GM23248 (cell line): ENCODE results near the gene MMP11. TPM values are rescaled to one million over a fixed set of nuclear protein-coding genes. Genes with fewer than 3 reads are reported as not detected.

Experiments used
- DNase-seq: peaks from one replicate; pipeline ENCODE4 v3.0.0-alpha.2; 2015
- H2AFZ ChIP-seq: fragments of 200-600 bp; sonication (generic); 2 replicates; pipeline ENCODE4 v1.6.1; 2016; ENCODE audit warnings: antibody characterized with exemption
- H3F3A ChIP-seq: fragments of 200-600 bp; sonication (generic); 2 replicates; pipeline ENCODE4 v1.6.1; 2016; ENCODE audit warnings: mild to moderate bottlenecking, antibody characterized with exemption, mixed run types; ENCODE audit not compliant: insufficient read depth
- H3K27ac ChIP-seq: fragments of 200-600 bp; sonication (generic); 2 replicates; pipeline ENCODE4 v1.5.1; 2016; ENCODE audit warnings: mild to moderate bottlenecking
- H3K27me3 ChIP-seq: fragments of 200-600 bp; sonication (generic); replicated peaks from 2 replicates; pipeline ENCODE4 v1.6.1; 2016; ENCODE audit warnings: mild to moderate bottlenecking; ENCODE audit not compliant: insufficient read depth
- H3K36me3 ChIP-seq: fragments of 200-600 bp; sonication (generic); 2 replicates; pipeline ENCODE4 v1.6.1; 2016; ENCODE audit warnings: low read depth, mild to moderate bottlenecking
- H3K4me1 ChIP-seq: fragments of 200-600 bp; sonication (generic); 2 replicates; pipeline ENCODE4 v1.6.1; 2016; ENCODE audit warnings: mild to moderate bottlenecking; ENCODE audit not compliant: insufficient read depth
- H3K4me2 ChIP-seq: fragments of 200-600 bp; sonication (generic); one replicate; pipeline ENCODE4 v1.6.1; 2016; ENCODE audit warnings: mild to moderate bottlenecking; ENCODE audit not compliant: unreplicated experiment
- H3K4me3 ChIP-seq: fragments of 200-600 bp; sonication (generic); 2 replicates; pipeline ENCODE4 v1.5.1; 2016; ENCODE audit warnings: mild to moderate bottlenecking
- H3K79me2 ChIP-seq: fragments of 200-600 bp; sonication (generic); 2 replicates; pipeline ENCODE4 v1.6.1; 2016; ENCODE audit warnings: mild to moderate bottlenecking; ENCODE audit not compliant: insufficient read depth
- H3K9ac ChIP-seq: fragments of 200-600 bp; sonication (generic); 2 replicates; pipeline ENCODE4 v1.6.1; 2016; ENCODE audit warnings: mild to moderate bottlenecking
- H3K9me2 ChIP-seq: fragments of 200-600 bp; sonication (generic); 2 replicates; pipeline ENCODE4 v1.6.1; 2016; ENCODE audit warnings: mixed run types, mild to moderate bottlenecking, moderate library complexity; ENCODE audit not compliant: insufficient read depth
- H3K9me3 ChIP-seq: fragments of 200-600 bp; sonication (generic); one replicate; pipeline ENCODE4 v1.6.1; 2017; ENCODE audit warnings: low read depth
- H4K20me1 ChIP-seq: fragments of 200-600 bp; sonication (generic); 2 replicates; pipeline ENCODE4 v1.6.0; 2016; ENCODE audit not compliant: insufficient read depth
- EZH2 ChIP-seq: fragments of 200-600 bp; sonication (generic); IDR thresholded peaks from 2 replicates; pipeline ENCODE4 v1.6.1; 2018; ENCODE audit warnings: antibody characterized with exemption, mild to moderate bottlenecking; ENCODE audit not compliant: insufficient read depth, poor library complexity, severe bottlenecking
- EZH2phosphoT487 ChIP-seq: fragments of 200-600 bp; sonication (generic); IDR thresholded peaks from 2 replicates; pipeline ENCODE4 v1.6.1; 2018; ENCODE audit warnings: antibody characterized with exemption, moderate library complexity, mild to moderate bottlenecking, low read depth; ENCODE audit not compliant: insufficient read depth
- WGBS, 2 experiments: methylation state at CpG; one replicate each; pipeline ENCODE4 v1.1.6; 2015 to 2017; ENCODE audit warnings: low lambda C conversion rate in 2 of 2, low coverage in 1 of 2; ENCODE audit errors: missing lambda C conversion rate in 2 of 2; 5-methylcytosine and 5-hydroxymethylcytosine counted together
- in situ Hi-C: fragments of 300-500 bp; cut with MboI; formaldehyde crosslinking; loops from 2 replicates; pipeline ENCODE4 v1.15.0; 2020
- polyA plus RNA-seq: library from polyadenylated mRNA; unstranded; fragments of >200 nt; fragmentation: Nextera tagmentation; extraction: Ambion mirVana; gene quantifications from 2 replicates; pipeline ENCODE4 v1.2.1, GENCODE V29; 2016
- total RNA-seq: library from RNA; depleted of rRNA; stranded (reverse); fragments of >200 nt; shearing (Covaris generic); gene quantifications from 2 replicates; pipeline ENCODE4 v1.2.3, GENCODE V29; 2014

Gene MMP11
- total and polyA plus RNA-seq, 2 experiments from 2014 or later = 1.3 to 2.9 TPM

- peaks cover 6% of the 10 kb centered on the region; the same call in 1 of the 2 replicates for H3K4me1 ChIP-seq
- 57 to 61% methylated on average over 10 of the region's 10 CpGs for WGBS, 2 experiments
- H3K27ac ChIP-seq = no peak overlapping the region
- H2AFZ ChIP-seq = no peak overlapping the region
- H3K4me2 ChIP-seq = no peak overlapping the region
- H3K79me2 ChIP-seq = no peaks in the 10 kb centered on the region
- no peaks in the 10 kb centered on the region for H3F3A ChIP-seq
- H3K36me3 ChIP-seq = peaks cover 20% of the 10 kb centered on the region
- no peaks in the 10 kb centered on the region for H3K9me2 ChIP-seq
- TF ChIP-seq EZH2 (no peak), EZH2phosphoT487 (no peak)
- no peaks in the 10 kb centered on the region for H3K27me3 ChIP-seq
- H3K9me3 ChIP-seq = no peaks in the 10 kb centered on the region
- DNase-seq = no peak
- H3K4me3 ChIP-seq = no peak overlapping the region
- no peak overlapping the region for H3K9ac ChIP-seq
- in situ Hi-C loops = no loop called here
- no peaks in the 10 kb centered on the region for H4K20me1 ChIP-seq
Observed at GRCh38 chr22:23815541-23816155, 43.0 kb downstream of the MMP11 start.

DNA sequence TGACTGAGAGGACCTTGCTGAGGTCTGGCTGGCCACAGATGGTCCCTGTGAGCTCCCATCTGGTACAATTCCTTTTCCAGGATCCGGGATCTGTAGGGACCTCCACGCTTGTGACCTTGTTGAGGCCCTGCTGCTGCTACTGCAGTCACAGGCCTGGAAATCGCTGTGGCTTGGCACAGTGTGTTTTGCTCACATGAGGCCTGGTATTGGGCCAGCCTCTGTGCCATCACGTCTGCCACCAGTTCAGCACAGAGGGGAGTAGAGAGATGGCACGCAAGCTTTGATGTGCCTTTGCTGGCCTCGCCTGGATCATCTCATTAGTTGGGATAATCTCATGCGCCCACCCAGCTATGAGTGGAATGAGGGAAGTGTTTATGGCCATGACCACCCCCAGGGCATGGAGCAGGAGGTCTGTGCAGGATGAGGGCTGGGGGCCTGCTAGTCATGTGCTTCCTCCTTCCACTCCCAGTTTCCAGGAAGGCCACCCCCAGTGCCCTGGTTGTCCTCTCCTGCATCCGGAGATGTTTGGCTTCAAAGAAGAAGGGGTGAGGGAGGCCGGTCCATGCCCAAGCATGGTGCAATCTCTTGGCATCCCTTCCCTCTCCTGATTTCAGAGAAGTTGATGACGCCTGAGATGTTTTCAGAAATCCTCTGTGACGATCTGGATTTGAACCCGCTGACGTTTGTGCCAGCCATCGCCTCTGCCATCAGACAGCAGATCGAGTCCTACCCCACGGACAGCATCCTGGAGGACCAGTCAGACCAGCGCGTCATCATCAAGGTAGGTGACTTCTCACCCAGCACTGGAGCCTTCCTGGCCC, 43.7 kb downstream of the MMP11 start:
- Histone ChIP-seq H3K9me3 (no peaks in the 10 kb centered on the region), H3F3A (no peaks in the 10 kb centered on the region), H3K4me2 (no peak overlapping the region), H3K27ac (no peak overlapping the region), H3K27me3 (no peaks in the 10 kb centered on the region), H3K9ac (no peak overlapping the region), H2AFZ (no peak overlapping the region), H3K9me2 (no peaks in the 10 kb centered on the region), H3K4me3 (no peak overlapping the region), H3K79me2 (no peaks in the 10 kb centered on the region), H4K20me1 (no peaks in the 10 kb centered on the region), H3K4me1 (peaks cover 6% of the 10 kb centered on the region; the same call in 1 of the 2 replicates), H3K36me3 (peaks cover 16% of the 10 kb centered on the region)
- in situ Hi-C loops = no loop called here
- TF ChIP-seq EZH2 (no peak), EZH2phosphoT487 (no peak)
- DNase-seq = peak; percentile 22
- 70 to 73% methylated on average over 18 of the region's 18 CpGs for WGBS, 2 experiments

DNA sequence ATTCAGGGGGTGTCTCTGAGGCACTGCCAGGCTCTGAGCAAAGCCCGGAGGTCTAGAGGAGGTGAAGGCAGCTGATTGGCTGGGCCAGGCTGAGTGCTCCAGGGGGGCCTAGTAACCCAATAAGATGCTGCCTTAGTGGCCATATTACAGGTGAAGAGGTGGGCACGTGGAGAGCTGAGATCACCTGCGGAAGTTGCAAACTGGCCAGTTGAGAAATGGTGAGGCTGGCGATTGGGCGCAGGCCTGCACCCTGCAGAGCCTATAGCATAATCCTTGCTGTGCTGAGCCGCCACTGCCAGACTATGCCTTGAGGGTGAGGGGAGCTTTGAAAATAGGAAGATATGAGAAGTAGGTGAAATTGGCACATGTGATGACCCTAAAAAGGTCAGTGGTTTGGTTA, 44.5 kb downstream of the MMP11 start:
- H4K20me1 ChIP-seq = no peaks in the 10 kb centered on the region
- TF ChIP-seq EZH2 (no peak), EZH2phosphoT487 (no peak)
- no peaks in the 10 kb centered on the region for H3K27me3 ChIP-seq
- no peak overlapping the region for H3K27ac ChIP-seq
- H3K9me3 ChIP-seq = no peaks in the 10 kb centered on the region
- H2AFZ ChIP-seq = no peak overlapping the region
- in situ Hi-C loops = no loop called here
- H3K9me2 ChIP-seq = no peaks in the 10 kb centered on the region
- peaks cover 6% of the 10 kb centered on the region; the same call in 1 of the 2 replicates for H3K4me1 ChIP-seq
- DNase-seq = no peak
- no peak overlapping the region for H3K4me3 ChIP-seq
- H3K36me3 ChIP-seq = peaks cover 9% of the 10 kb centered on the region
- no peak overlapping the region for H3K4me2 ChIP-seq
- no peaks in the 10 kb centered on the region for H3F3A ChIP-seq
- 92 to 97% methylated on average over 6 of the region's 6 CpGs for WGBS, 2 experiments
- no peak overlapping the region for H3K9ac ChIP-seq
- H3K79me2 ChIP-seq = no peaks in the 10 kb centered on the region

- H3K36me3 ChIP-seq = peaks cover 5% of the 10 kb centered on the region; the same call in 1 of the 2 replicates
- in situ Hi-C loops = no loop called here
Observed at GRCh38 chr22:23818541-23818940, 45.9 kb downstream of the MMP11 start.

More at GRCh38 chr22:23818541-23818940, 45.9 kb downstream of the MMP11 start:
- Histone ChIP-seq H3K9ac (no peak overlapping the region), H2AFZ (no peak overlapping the region), H3F3A (no peaks in the 10 kb centered on the region), H3K4me3 (no peak overlapping the region), H3K4me1 (peaks cover 6% of the 10 kb centered on the region; the same call in 1 of the 2 replicates), H4K20me1 (no peaks in the 10 kb centered on the region), H3K79me2 (no peaks in the 10 kb centered on the region), H3K9me3 (no peaks in the 10 kb centered on the region), H3K27ac (no peak overlapping the region), H3K9me2 (no peaks in the 10 kb centered on the region), H3K27me3 (no peaks in the 10 kb centered on the region), H3K4me2 (no peak overlapping the region)
- no peak for DNase-seq
- TF ChIP-seq EZH2 (no peak), EZH2phosphoT487 (no peak)
- WGBS, 2 experiments = 92 to 96% methylated on average over 2 of the region's 2 CpGs
